Right cardiac atrium (tissue), 5 donors: ENCODE results near the gene HAPLN3. TPM values are rescaled to one million over a fixed set of nuclear protein-coding genes. Genes with fewer than 3 reads are reported as not detected.
"Not testable (repeated sequence)": the region's sequence is repeated elsewhere in the genome, so short reads cannot be mapped to it uniquely, and the experiment has no call there.

Experiments
- ATAC-seq, 2 donors: fragments of 200-7000 bp; cut with Tn5 transposase; one replicate each; pipeline versions ENCODE4 v1.8.0 to v1.9.1; 2020; ENCODE audit warnings: moderate library complexity in 2 of 2, mild to moderate bottlenecking in 1 of 2
- DNase-seq, 3 donors: peaks; one replicate each; pipeline ENCODE4 v3.0.0-alpha.2; 2020
- H3K27ac ChIP-seq: one replicate; pipeline ENCODE4 v1.5.1; 2013; ENCODE audit warnings: mild to moderate bottlenecking, low read length, control low read depth, moderate library complexity
- H3K27me3 ChIP-seq: one replicate; pipeline ENCODE4 v1.6.1; 2013; ENCODE audit not compliant: control insufficient read depth, insufficient read depth
- H3K4me1 ChIP-seq: one replicate; pipeline ENCODE4 v1.6.1; 2013; ENCODE audit warnings: low read length; ENCODE audit not compliant: control insufficient read depth, insufficient read depth
- H3K4me3 ChIP-seq: one replicate; pipeline ENCODE4 v1.5.1; 2013; ENCODE audit warnings: low read length, control low read depth
- H3K9me3 ChIP-seq: one replicate; pipeline ENCODE4 v1.6.1; 2013; ENCODE audit warnings: low read length; ENCODE audit not compliant: control insufficient read depth
- WGBS: extraction: QIAGEN DNeasy Blood & Tissue Kit; methylation state at CpG from one replicate; pipeline ENCODE4 v1.1.7; 2013; 5-methylcytosine and 5-hydroxymethylcytosine counted together
- intact Hi-C, 4 donors: fragments of 100-400 bp; cut with DNase I; formaldehyde crosslinking; loops; one replicate each; pipeline versions ENCODE4 v1.11.0 to v1.14.0; 2022 to 2023
- polyA plus RNA-seq: library from polyadenylated mRNA; stranded (reverse); fragments of 200-250 nt; gene quantifications from one replicate; pipeline ENCODE4 v1.2.3, GENCODE V29; 2013
- total RNA-seq, 4 donors: library from RNA; stranded (reverse); fragmentation: NEBNext Ultra II Directional; extraction: Animal tissue kit (Norgen Biotek cat#: 25700); gene quantifications; one replicate each; pipeline ENCODE4 v1.2.1, GENCODE V29; 2021
- donor health status: healthy with polysubstance abuse.
- donor health status: DM: no; HTN: yes; CAD: no.
- donor health status: DM: no; HTN: no; CAD: no.
- donor health status: DM: no; HTN: yes; CAD: no; lungs with severe emphysema.
- donor health status: DM: yes; HTN: yes; CAD: no.

The HAPLN3 gene
- total and polyA plus RNA-seq, 5 donors: 1.6 to 2.8 (median 2.0) TPM

GRCh38 chr15:88925648-88926047 is 30.3 kb upstream of the HAPLN3 start:
- H3K4me1 ChIP-seq, H3K27ac ChIP-seq, H3K4me3 ChIP-seq, DNase-seq, ATAC-seq, intact Hi-C loops, H3K9me3 ChIP-seq, H3K27me3 ChIP-seq: not testable (repeated sequence)
- 57% methylated on average over 2 of the region's 2 CpGs for WGBS

DNA sequence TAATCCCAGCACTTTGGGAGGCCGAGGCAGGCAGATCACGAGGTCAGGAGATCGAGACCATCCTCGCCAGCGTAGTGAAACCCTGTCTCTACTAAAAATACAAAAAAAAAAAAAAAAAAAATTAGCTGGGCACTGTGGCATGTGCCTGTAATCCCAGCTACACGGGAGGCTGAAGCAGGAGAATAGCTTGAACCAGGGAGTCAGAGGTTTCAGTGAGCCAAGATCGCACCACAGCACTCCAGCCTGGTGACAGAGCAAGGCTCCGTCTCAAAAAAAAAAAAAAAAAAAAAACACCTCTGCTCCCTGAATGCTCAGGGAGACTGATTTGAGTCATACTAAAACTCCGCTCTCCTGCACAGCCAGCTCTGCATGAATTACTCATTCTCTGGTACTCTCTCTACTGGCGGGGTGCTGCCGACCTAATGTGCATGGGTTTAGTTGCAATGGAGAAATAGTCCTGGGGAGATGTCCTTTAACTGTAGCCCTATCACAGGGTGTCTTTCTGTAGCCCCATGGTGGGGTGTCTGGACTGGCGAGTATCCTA is 25.6 kb upstream of the HAPLN3 start:
- 92% methylated on average over 12 of the region's 12 CpGs for WGBS

GRCh38 chr15:88920186-88920891 is 25.0 kb upstream of the HAPLN3 start:
- whole genome bisulfite sequencing: 75% methylated on average over 9 of the region's 9 CpGs
- no peaks in the 10 kb centered on the region for H3K9me3 ChIP-seq
- no peak for ATAC-seq
- intact Hi-C loops: no loop called here
- no peaks in the 10 kb centered on the region for H3K27me3 ChIP-seq
- H3K4me3 ChIP-seq: no peak overlapping the region
- H3K4me1 ChIP-seq: peaks cover 2% of the 10 kb centered on the region
- H3K27ac ChIP-seq: no peak overlapping the region
- DNase-seq: no peak

More for the DNA sequence above, 25.6 kb upstream of the HAPLN3 start:
- H3K4me1 ChIP-seq, intact Hi-C loops, H3K9me3 ChIP-seq, H3K4me3 ChIP-seq, H3K27me3 ChIP-seq, DNase-seq, ATAC-seq, H3K27ac ChIP-seq: not testable (repeated sequence)

GRCh38 chr15:88918738-88919137 is 23.4 kb upstream of the HAPLN3 start:
- no peaks in the 10 kb centered on the region for H3K27me3 ChIP-seq
- H3K4me3 ChIP-seq: no peak overlapping the region
- H3K27ac ChIP-seq: no peak overlapping the region
- ATAC-seq (peak; percentile 63 to 84), DNase-seq (peak in 2 of 3 donors; percentile 74 to 75)
- intact Hi-C loops: no loop called here
- no peaks in the 10 kb centered on the region for H3K9me3 ChIP-seq
- 28% methylated on average over 4 of the region's 4 CpGs for WGBS
- H3K4me1 ChIP-seq: peaks cover 3% of the 10 kb centered on the region

GRCh38 chr15:88917760-88918159 is 22.4 kb upstream of the HAPLN3 start:
- no peak for DNase-seq
- no peak overlapping the region for H3K4me3 ChIP-seq
- H3K4me1 ChIP-seq: peaks cover 3% of the 10 kb centered on the region
- ATAC-seq: no peak
- intact Hi-C loops: no loop called here
- H3K27ac ChIP-seq: no peak overlapping the region
- no peaks in the 10 kb centered on the region for H3K27me3 ChIP-seq
- 92% methylated on average over 5 of the region's 5 CpGs for WGBS
- no peaks in the 10 kb centered on the region for H3K9me3 ChIP-seq

DNA sequence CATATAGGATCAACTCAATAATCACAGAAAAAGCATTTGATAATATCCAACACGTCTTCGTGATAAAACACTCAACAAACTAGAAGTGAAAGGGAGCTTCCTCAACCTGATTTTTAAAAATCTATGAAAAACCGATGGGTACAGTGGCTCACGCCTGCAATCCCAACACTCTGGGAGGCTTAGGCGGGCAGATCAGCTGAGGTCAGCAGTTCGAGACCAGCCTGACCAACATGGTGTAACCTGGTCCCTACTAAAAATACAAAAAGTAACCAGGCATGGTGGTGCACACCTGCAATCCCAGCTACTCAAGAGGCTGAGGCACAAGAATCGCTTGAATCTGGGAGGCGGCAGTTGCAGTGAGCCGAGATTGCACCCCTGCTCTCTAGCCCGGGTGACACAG is 20.0 kb upstream of the HAPLN3 start:
- ATAC-seq (no peak), DNase-seq (no peak)
- intact Hi-C loops: no loop called here
- 93% methylated on average over 10 of the region's 10 CpGs for WGBS
- H3K4me1 ChIP-seq: peaks cover 5% of the 10 kb centered on the region
- no peaks in the 10 kb centered on the region for H3K27me3 ChIP-seq
- H3K27ac ChIP-seq: no peak overlapping the region
- no peak overlapping the region for H3K4me3 ChIP-seq
- H3K9me3 ChIP-seq: no peaks in the 10 kb centered on the region

GRCh38 chr15:88913850-88914169 is 18.5 kb upstream of the HAPLN3 start:
- peaks cover 13% of the 10 kb centered on the region for H3K4me1 ChIP-seq
- DNase-seq: no peak
- 71% methylated on average over 4 of the region's 4 CpGs for WGBS
- no peaks in the 10 kb centered on the region for H3K9me3 ChIP-seq
- ATAC-seq: no peak
- intact Hi-C loops: loop anchor here in 1 of 4 donors (5.0 kb wide), 1 partner anchor 103 kb away; no protein-coding TSS in a partner anchor
- no peak overlapping the region for H3K27ac ChIP-seq
- no peak overlapping the region for H3K4me3 ChIP-seq
- H3K27me3 ChIP-seq: no peaks in the 10 kb centered on the region

DNA sequence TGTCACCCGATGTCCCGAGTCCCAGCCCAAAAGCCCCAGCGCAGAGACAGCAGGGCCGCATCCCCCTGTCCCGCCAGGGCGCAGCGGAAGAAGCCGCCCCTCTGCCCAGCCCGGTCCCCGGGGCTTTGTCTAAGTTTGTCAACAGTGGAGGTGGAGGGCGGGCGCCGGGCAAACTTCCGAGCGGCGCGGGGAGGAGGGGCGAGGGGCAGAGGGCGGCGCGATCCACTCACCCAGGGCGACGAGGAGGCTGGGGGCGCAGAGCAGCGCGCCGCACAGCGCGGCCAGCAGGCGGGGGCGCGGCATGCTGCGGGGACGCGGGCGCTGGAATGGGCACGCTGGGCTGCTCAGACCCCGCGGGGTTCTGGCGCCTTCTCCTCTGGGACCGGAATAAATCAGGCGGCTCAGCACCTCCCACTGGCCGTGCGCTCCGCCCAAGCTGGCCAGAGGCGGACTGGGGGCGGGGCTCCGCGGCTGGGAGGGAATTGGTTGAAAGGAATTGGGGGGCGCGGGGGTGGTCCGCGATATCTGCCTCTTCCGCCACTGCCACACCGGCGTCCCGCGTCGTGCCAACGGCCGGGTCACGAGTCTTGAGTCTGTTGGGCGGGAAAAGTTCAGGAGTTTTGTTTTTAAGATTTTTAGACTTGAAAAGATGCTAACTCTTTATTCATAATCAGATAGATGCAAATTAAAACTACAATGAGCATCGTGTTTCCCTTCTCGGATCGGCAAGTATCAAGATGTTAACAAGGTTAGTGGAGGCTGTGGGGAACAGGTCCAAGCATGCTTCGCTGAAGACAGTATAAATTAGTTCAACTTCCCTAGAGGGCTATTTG is 17.9 kb upstream of the HAPLN3 start, which contains the start of gene MFGE8:
TSS of gene MFGE8 (minus strand) at position 363 of the 833 bp plus-strand sequence. CDS start at position 303, 60 bp downstream.
- no peaks in the 10 kb centered on the region for H3K9me3 ChIP-seq
- H3K27ac ChIP-seq: peak within 1 kb of the TSS; percentile 39
- under 1% methylated on average over 67 of the region's 67 CpGs for WGBS
- peak within 1 kb of the TSS; percentile 52 for H3K4me3 ChIP-seq
- intact Hi-C loops: loop anchor here in 1 of 4 donors (5.0 kb wide), 1 partner anchor 104 kb away; no protein-coding TSS in a partner anchor
- no peaks in the 10 kb centered on the region for H3K27me3 ChIP-seq
- H3K4me1 ChIP-seq: peaks cover 13% of the 10 kb centered on the region
- peak; percentile 84 to 93 (median 92) for DNase-seq
- peak; percentile 90 for ATAC-seq

- Histone ChIP-seq H3K9me3 (no peaks in the 10 kb centered on the region), H3K4me1 (peaks cover 17% of the 10 kb centered on the region), H3K27ac (peak overlapping the region; percentile 39), H3K27me3 (no peaks in the 10 kb centered on the region), H3K4me3 (peak overlapping the region; percentile 52)
- WGBS: 7% methylated on average over 20 of the region's 20 CpGs
- ATAC-seq (peak; percentile 38 to 63), DNase-seq (peak; percentile 63 to 83 (median 67))
- intact Hi-C loops: loop anchor here in 1 of 4 donors (5.0 kb wide), 1 partner anchor 105 kb away; no protein-coding TSS in a partner anchor
Measured at GRCh38 chr15:88912500-88912921, 17.2 kb upstream of the HAPLN3 start.

- peak; percentile 7 to 20 for ATAC-seq
Measured at GRCh38 chr15:88911766-88912118, 16.4 kb upstream of the HAPLN3 start.

More at GRCh38 chr15:88911766-88912118, 16.4 kb upstream of the HAPLN3 start:
- peak overlapping the region; percentile 52 for H3K4me3 ChIP-seq
- peaks cover 17% of the 10 kb centered on the region for H3K4me1 ChIP-seq
- H3K27me3 ChIP-seq: no peaks in the 10 kb centered on the region
- intact Hi-C loops: loop anchor here in 1 of 4 donors (5.0 kb wide), 1 partner anchor 106 kb away; no protein-coding TSS in a partner anchor
- peak overlapping the region; percentile 39 for H3K27ac ChIP-seq
- WGBS: 65% methylated on average over 5 of the region's 5 CpGs
- DNase-seq: peak in 1 of 3 donors; percentile 67
- H3K9me3 ChIP-seq: no peaks in the 10 kb centered on the region
